B cell (primary cell): ENCODE measurements around the gene DKK3. TPM values are rescaled to one million over a fixed set of nuclear protein-coding genes. Genes with fewer than 3 reads are reported as not detected.

Experiments used
- ATAC-seq: fragments of 200-7000 bp; cut with Tn5 transposase; one replicate; pipeline ENCODE4 v1.10.0; 2021; ENCODE audit warnings: low read depth, mild to moderate bottlenecking, moderate number of reproducible peaks, moderate library complexity
- CTCF ChIA-PET: fragments of 350-600 bp; sonication (Branson Sonifier 250); formaldehyde crosslinking; loops from one replicate; lab custom pipeline; 2021; ENCODE audit warnings: antibody characterized with exemption, inconsistent platforms; lab: Charles Lee
- POLR2A ChIA-PET: fragments of 350-600 bp; sonication (Branson Sonifier 250); formaldehyde crosslinking; loops from one replicate; lab custom pipeline; 2021; ENCODE audit warnings: antibody characterized with exemption; lab: Charles Lee
- DNase-seq: peaks from one replicate; pipeline ENCODE4 v3.0.0; 2013
- H2AFZ ChIP-seq: 2 replicates; pipeline ENCODE4 v1.6.1; 2012; ENCODE audit warnings: mild to moderate bottlenecking, low read depth, low read length; ENCODE audit not compliant: insufficient read depth, poor library complexity, severe bottlenecking
- H3K27ac ChIP-seq, 2 donors: 1 replicate in 1 of 2; 2 replicates in 1 of 2; pipeline ENCODE4 v1.5.1; 2012 to 2013; ENCODE audit warnings: low read length in 2 of 2, mild to moderate bottlenecking in 2 of 2, moderate library complexity in 1 of 2
- H3K27me3 ChIP-seq, 4 experiments: fragments of 200-600 bp in 1 of 4; sonication (generic) in 1 of 4; replicated peaks in 1 of 4; 1 replicate in 2 of 4; 2 replicates in 2 of 4; pipeline versions ENCODE4 v1.6.1 to v1.7.0; 2013 to 2016; ENCODE audit warnings: low read length in 3 of 4, mild to moderate bottlenecking in 2 of 4, mixed read lengths in 1 of 4, moderate library complexity in 1 of 4; ENCODE audit not compliant: insufficient read depth in 4 of 4, control insufficient read depth in 3 of 4; ENCODE audit errors: control extremely low read depth in 1 of 4
- H3K36me3 ChIP-seq, 2 experiments: replicated peaks in 1 of 2; 1 replicate in 1 of 2; 2 replicates in 1 of 2; pipeline versions ENCODE4 v1.6.1 to v1.7.1; 2013; ENCODE audit warnings: low read length in 1 of 2; ENCODE audit not compliant: insufficient read depth in 2 of 2, control insufficient read depth in 1 of 2; ENCODE audit errors: control extremely low read depth in 1 of 2, extremely low read depth in 1 of 2
- H3K4me1 ChIP-seq, 2 donors: fragments of 200-600 bp in 1 of 2; sonication (generic) in 1 of 2; 1 replicate in 1 of 2; 2 replicates in 1 of 2; pipeline versions ENCODE4 v1.5.1 to v1.6.1; 2013 to 2017; ENCODE audit warnings: low read length in 2 of 2; ENCODE audit not compliant: control insufficient read depth in 2 of 2, insufficient read depth in 2 of 2
- H3K4me2 ChIP-seq: replicated peaks from 2 replicates; pipeline ENCODE3; 2012; ENCODE audit warnings: mild to moderate bottlenecking, low read depth, low read length; ENCODE audit not compliant: poor library complexity, severe bottlenecking
- H3K4me3 ChIP-seq, 5 experiments: fragments of 200-600 bp in 1 of 5; sonication (generic) in 1 of 5; 1 replicate in 3 of 5; 2 replicates in 2 of 5; pipeline versions ENCODE4 v1.5.1 to v1.7.0; 2011 to 2016; ENCODE audit warnings: low read length in 4 of 5, mild to moderate bottlenecking in 4 of 5, low read depth in 2 of 5, control low read depth in 1 of 5, moderate library complexity in 1 of 5; ENCODE audit not compliant: insufficient read depth in 1 of 5; ENCODE audit errors: control extremely low read depth in 1 of 5, extremely low read depth in 1 of 5
- H3K79me2 ChIP-seq: fragments of 200-600 bp; sonication (generic); one replicate; pipeline ENCODE4 v1.6.0; 2016; ENCODE audit warnings: low read length; ENCODE audit not compliant: control insufficient read depth, insufficient read depth
- H3K9ac ChIP-seq: fragments of 200-600 bp; sonication (generic); 2 replicates; pipeline ENCODE4 v1.6.1; 2017; ENCODE audit warnings: mild to moderate bottlenecking, low read length, moderate library complexity
- H3K9me3 ChIP-seq, 3 donors: one replicate each; pipeline versions ENCODE4 v1.6.1 to v1.7.1; 2013; ENCODE audit warnings: low read length in 2 of 3; ENCODE audit not compliant: control insufficient read depth in 2 of 3, insufficient read depth in 1 of 3; ENCODE audit errors: control extremely low read depth in 1 of 3
- H4K20me1 ChIP-seq: 2 replicates; pipeline ENCODE4 v1.6.0; 2012; ENCODE audit warnings: mild to moderate bottlenecking, low read length; ENCODE audit not compliant: insufficient read depth, control insufficient read depth, poor library complexity, severe bottlenecking
- H3K27ac Mint-ChIP-seq: one replicate; pipeline ENCODE4 v1.8.0; 2021; ENCODE audit warnings: mixed read lengths
- H3K27me3 Mint-ChIP-seq: one replicate; pipeline ENCODE4 v1.8.0; 2021; ENCODE audit warnings: mixed read lengths
- H3K4me1 Mint-ChIP-seq: one replicate; pipeline ENCODE4 v1.8.0; 2021; ENCODE audit warnings: mixed read lengths
- H3K4me3 Mint-ChIP-seq: one replicate; pipeline ENCODE4 v1.8.0; 2021; ENCODE audit warnings: mixed read lengths
- H3K9me3 Mint-ChIP-seq: one replicate; pipeline ENCODE4 v1.8.0; 2022; ENCODE audit warnings: mixed read lengths; ENCODE audit not compliant: insufficient read depth
- CTCF ChIP-seq: fragments of 200-600 bp; IDR thresholded peaks from one replicate; pipeline ENCODE4 v1.8.0; 2022; ENCODE audit warnings: antibody characterized with exemption, mild to moderate bottlenecking
- EZH2 ChIP-seq: IDR thresholded peaks from 2 replicates; pipeline ENCODE4 v1.6.1; 2012; ENCODE audit warnings: borderline replicate concordance, low read depth, mild to moderate bottlenecking, moderate library complexity, low read length; ENCODE audit not compliant: insufficient read depth, poor library complexity, severe bottlenecking
- WGBS: methylation state at CpG from one replicate; pipeline ENCODE4 v1.1.5; 2013; ENCODE audit warnings: missing lambda C conversion rate; ENCODE audit not compliant: insufficient coverage; 5-methylcytosine and 5-hydroxymethylcytosine counted together
- intact Hi-C: fragments of 100-400 bp; cut with micrococcal nuclease; formaldehyde crosslinking; loops from one replicate; pipeline ENCODE4 v1.10.0; 2022
- polyA plus RNA-seq: library from polyadenylated mRNA; depleted of rRNA; stranded (reverse); fragments of >200 nt; gene quantifications from 2 replicates; pipeline ENCODE4 v1.2.3, GENCODE V29; 2012
- total RNA-seq, 2 donors: library from RNA; stranded (reverse); fragments of 120-200 nt in 1 of 2; gene quantifications; 1 replicate in 1 of 2; 2 replicates in 1 of 2; pipeline versions ENCODE4 v1.2.3 to v1.2.4, GENCODE V29; 2013 to 2022

The DKK3 gene
- total and polyA plus RNA-seq, 2 donors (not counting 1 experiment from before 2014, with no cell fraction given): 0.33 TPM; not detected in 1

- intact Hi-C loops: no loop called here
- Mint-ChIP-seq H3K9me3 (no peaks in the 10 kb centered on the region), H3K27me3 (peaks cover 53% of the 10 kb centered on the region), H3K27ac (no peak overlapping the region), H3K4me1 (peaks cover 11% of the 10 kb centered on the region), H3K4me3 (no peak overlapping the region)
- no peak overlapping the region for H3K27ac ChIP-seq
- ChIA-PET POLR2A (no interaction called here), CTCF (no interaction called here)
- H3K4me3 ChIP-seq: no peak overlapping the region
- no peak overlapping the region for H2AFZ ChIP-seq
- no peaks in the 10 kb centered on the region for H3K79me2 ChIP-seq
- H3K9me3 ChIP-seq: no peaks in the 10 kb centered on the region
- no peak overlapping the region for H3K9ac ChIP-seq
- no peak for DNase-seq
- H3K27me3 ChIP-seq: peaks cover 0 to 47% (median 24%) of the 10 kb centered on the region in 4 experiments
- TF ChIP-seq EZH2: no peak
- TF ChIP-seq CTCF: no peak
- H3K36me3 ChIP-seq: no peaks in the 10 kb centered on the region
- H3K4me1 ChIP-seq: peaks cover 3 to 6% of the 10 kb centered on the region in 2 donors
- 100% methylated on average over 1 of the region's 4 CpGs for WGBS
- ATAC-seq: no peak
- H3K4me2 ChIP-seq: no peak overlapping the region
- no peaks in the 10 kb centered on the region for H4K20me1 ChIP-seq
Observed at GRCh38 chr11:12005061-12005460, 3.4 kb downstream of the DKK3 start.

GRCh38 chr11:12003815-12004214 lies 4.6 kb downstream of the DKK3 start:
- no peaks in the 10 kb centered on the region for H3K9me3 ChIP-seq
- POLR2A ChIA-PET: no interaction called here
- ATAC-seq: no peak
- H3K4me3 ChIP-seq: no peak overlapping the region
- Mint-ChIP-seq H3K4me1 (peaks cover 5% of the 10 kb centered on the region), H3K9me3 (no peaks in the 10 kb centered on the region), H3K4me3 (no peak overlapping the region), H3K27me3 (peaks cover 48% of the 10 kb centered on the region), H3K27ac (no peak overlapping the region)
- intact Hi-C loops: no loop called here
- H3K27me3 ChIP-seq: peaks cover 0 to 39% (median 22%) of the 10 kb centered on the region in 4 experiments
- no peak overlapping the region for H2AFZ ChIP-seq
- no peaks in the 10 kb centered on the region for H4K20me1 ChIP-seq
- no peaks in the 10 kb centered on the region for H3K79me2 ChIP-seq
- no peak overlapping the region for H3K27ac ChIP-seq
- H3K36me3 ChIP-seq: no peaks in the 10 kb centered on the region
- peaks cover 2 to 5% of the 10 kb centered on the region in 2 donors for H3K4me1 ChIP-seq
- no peak for TF ChIP-seq EZH2
- no CpG with 5 or more reads among the region's 4 CpGs for whole genome bisulfite sequencing
- no peak for DNase-seq
- CTCF ChIA-PET: no interaction called here
- no peak overlapping the region for H3K9ac ChIP-seq
- no peak overlapping the region for H3K4me2 ChIP-seq
